ENCODE results near the gene DEPP1. TPM values are rescaled to one million over a fixed set of nuclear protein-coding genes. Genes with fewer than 3 reads are reported as not detected.

DEPP1 gene
- total and polyA plus RNA-seq, 2 of the 13 experiments (the other 11 are each of a cell fraction or from before 2014, with no cell fraction given): 14.8 to 270 TPM

GRCh38 chr10:44959247-44960087 lies 19.1 kb downstream of the DEPP1 start, which contains the start of gene RASSF4 (continued):
- TF ChIP-seq ZNF660 (CRISPR knock-in tag; IDR thresholded peaks at IDR 0.05; ENCODE audit: borderline replicate concordance, low read depth) (no peak), ZFP37 (CRISPR knock-in tag; IDR thresholded peaks at IDR 0.05; ENCODE audit: borderline replicate concordance) (no peak; the same call in 1 of the 2 replicates), SMAD3 (CRISPR knock-in tag; IDR thresholded peaks at IDR 0.05) (0 out of 2 replicates have a peak, but pooled peaks have one; percentile 61), HOXA3 (CRISPR knock-in tag; IDR thresholded peaks at IDR 0.05) (peak; percentile 49; the same call in 1 of the 2 replicates), ZSCAN12 (CRISPR knock-in tag; IDR thresholded peaks at IDR 0.05) (no peak), PITX1 (CRISPR knock-in tag; IDR thresholded peaks at IDR 0.05) (peak; percentile 53; the same call in 1 of the 2 replicates), EP300 (IDR thresholded peaks at IDR 0.05; ENCODE audit: low read depth in 2 of 2, low read length in 2 of 2) (peak in 1 of 2 experiments; percentile 7; a peak in 1 of 4 replicates), EP300 (CRISPR knock-in tag; IDR thresholded peaks at IDR 0.05; ENCODE audit: borderline replicate concordance) (0 out of 2 replicates have a peak, but pooled peaks have one; percentile 23), KDM1A (CRISPR knock-in tag; IDR thresholded peaks at IDR 0.05) (no peak), GZF1 (CRISPR knock-in tag; IDR thresholded peaks at IDR 0.05) (0 out of 2 replicates have a peak, but pooled peaks have one; percentile 15), NKX3-1 (CRISPR knock-in tag; IDR thresholded peaks at IDR 0.05) (peak; percentile 46; the same call in 1 of the 2 replicates), FOXJ3 (CRISPR knock-in tag; IDR thresholded peaks at IDR 0.05; ENCODE audit: borderline replicate concordance) (no peak; the same call in 1 of the 2 replicates), NCOA2 (CRISPR knock-in tag; IDR thresholded peaks at IDR 0.05) (peak; percentile 27; the same call in 1 of the 2 replicates), ZNF639 (CRISPR knock-in tag; conservative IDR thresholded peaks at IDR 0.05) (peak; percentile 86), PAX8 (CRISPR knock-in tag; IDR thresholded peaks at IDR 0.05; ENCODE audit: borderline replicate concordance) (peak; percentile 58; the same call in 1 of the 2 replicates)
